ENCODE data around the gene SLC26A8.

DNA sequence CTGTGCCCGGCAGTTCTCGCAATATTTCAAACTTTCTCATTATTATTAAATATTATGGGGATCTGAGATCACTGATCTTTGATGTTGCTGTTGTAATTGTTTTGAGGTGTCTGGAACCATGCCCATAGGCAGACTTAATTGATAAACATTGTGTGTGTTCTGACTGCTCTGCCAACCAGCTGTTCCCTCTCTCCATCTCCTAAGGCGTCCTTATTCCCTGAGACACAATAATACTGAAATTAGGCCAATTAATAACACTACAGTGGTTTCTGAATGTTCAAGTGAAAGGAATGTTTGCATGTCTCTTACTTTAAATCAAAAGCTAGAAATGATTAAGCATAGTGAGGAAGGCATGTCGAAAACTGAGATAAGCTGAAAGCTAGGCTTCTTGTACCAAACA, 10.8 kb upstream of the SLC26A8 start:
- TF ChIP-seq CTCF (IDR thresholded peaks at IDR 0.05; ENCODE audit: insufficient read depth, low read depth, low read length) (no peak), EZH2 (IDR thresholded peaks at IDR 0.05; ENCODE audit: insufficient read depth, low read length) (no peak)
